GM13977 (cell line): ENCODE data around the gene BFSP2.

Source experiments
- DNase-seq: peaks from one replicate; pipeline ENCODE4 v3.0.0; 2012; ENCODE audit warnings: low spot score
- CTCF ChIP-seq: IDR thresholded peaks from 2 replicates; pipeline ENCODE4 v1.5.1; 2012; ENCODE audit warnings: mild to moderate bottlenecking, control low read depth; ENCODE audit not compliant: insufficient read depth; ENCODE audit errors: extremely low read depth, missing control alignments
- in situ Hi-C: fragments of 300-500 bp; cut with MboI; formaldehyde crosslinking; loops from one replicate; pipeline ENCODE4 v1.12.0; 2022; ENCODE audit warnings: low sequenced_read_pairs, low pct_unique_long_range_greater_than_20kb, mixed read lengths, inconsistent platforms; ENCODE audit not compliant: unreplicated experiment

BFSP2 gene

GRCh38 chr3:133380481-133381225 is 19.2 kb upstream of the BFSP2 start:
- DNase-seq: peak; percentile 7
- no peak for TF ChIP-seq CTCF
- in situ Hi-C loops: loop anchor here (25.0 kb wide), 2 partner anchors 343 to 643 kb away; partner anchors contain the start of gene TMEM108

- in situ Hi-C loops: loop anchor here (25.0 kb wide), 2 partner anchors 344 to 644 kb away; partner anchors contain the start of gene TMEM108
Measured at GRCh38 chr3:133381346-133382109, 18.3 kb upstream of the BFSP2 start.

DNA sequence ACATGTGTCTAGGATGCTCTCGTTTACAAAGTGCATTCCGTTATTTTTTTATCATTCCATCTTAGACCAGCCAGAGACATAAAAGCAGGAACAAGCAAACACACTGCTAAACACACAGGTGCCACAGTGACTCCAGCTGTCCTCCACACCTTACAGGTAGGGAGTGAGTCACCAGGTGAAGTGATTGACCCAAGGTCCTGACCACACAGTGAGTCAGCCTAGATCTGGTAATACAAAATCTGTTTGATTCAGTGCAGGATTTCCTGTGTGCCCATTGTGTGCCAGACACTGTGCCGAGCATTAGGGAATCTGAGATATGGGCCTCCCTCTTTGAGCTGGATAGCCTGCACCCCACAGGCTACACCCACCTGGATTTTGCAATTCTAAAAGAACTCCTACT is 16.7 kb upstream of the BFSP2 start:
- in situ Hi-C loops: loop anchor here (25.0 kb wide), 2 partner anchors 346 to 646 kb away; partner anchors contain the start of gene TMEM108
- no peak for TF ChIP-seq CTCF
- no peak for DNase-seq

More at GRCh38 chr3:133381346-133382109, 18.3 kb upstream of the BFSP2 start:
- no peak for TF ChIP-seq CTCF
- no peak for DNase-seq

DNA sequence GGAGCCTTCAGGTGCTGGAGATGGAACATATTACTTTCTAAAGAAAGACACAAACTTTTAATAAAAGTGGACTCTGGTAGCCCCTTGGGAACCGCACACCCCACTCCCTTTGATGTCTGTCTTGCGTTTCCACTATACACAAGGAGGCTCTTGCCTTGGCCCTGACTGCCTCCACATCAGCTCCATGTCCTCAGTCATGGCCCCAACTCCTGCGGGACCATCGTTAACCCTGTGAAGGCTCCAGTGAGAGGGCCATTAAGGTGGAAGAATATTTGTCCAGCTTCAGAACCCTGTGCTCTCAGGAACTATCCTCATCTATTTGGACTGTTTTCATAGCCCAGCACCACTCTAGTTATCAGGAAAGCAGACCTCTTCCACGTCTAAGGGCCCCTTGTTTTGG is 16.1 kb upstream of the BFSP2 start:
- in situ Hi-C loops: loop anchor here (25.0 kb wide), 2 partner anchors 346 to 646 kb away; partner anchors contain the start of gene TMEM108
- no peak for TF ChIP-seq CTCF
- DNase-seq: no peak

- DNase-seq: peak; percentile 69
- TF ChIP-seq CTCF: peak; percentile 57
- in situ Hi-C loops: loop anchor here (25.0 kb wide), 2 partner anchors 347 to 647 kb away; partner anchors contain the start of gene TMEM108
Measured at GRCh38 chr3:133384331-133385027, 15.4 kb upstream of the BFSP2 start.

DNA sequence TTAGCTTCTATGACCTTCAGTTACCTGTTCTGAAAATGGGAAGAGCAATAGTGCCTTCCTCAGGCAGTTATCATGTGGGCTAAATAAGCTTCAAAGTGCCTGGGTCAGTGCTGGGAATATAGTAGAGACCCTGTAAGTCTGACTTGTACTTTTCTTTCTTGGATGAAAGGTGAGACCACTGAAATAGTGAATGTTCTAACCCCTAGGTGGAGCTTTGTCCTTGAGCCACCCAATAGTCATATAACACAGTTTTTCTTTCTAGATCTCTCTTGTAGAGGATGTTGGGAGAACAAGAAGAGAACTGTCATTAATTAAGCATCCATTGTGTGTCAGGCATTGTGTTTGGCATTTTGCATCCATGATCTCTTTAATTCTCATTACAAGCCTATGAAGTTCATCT is 13.0 kb upstream of the BFSP2 start:
- no peak for TF ChIP-seq CTCF
- no peak for DNase-seq
- in situ Hi-C loops: loop anchor here (25.0 kb wide), 2 partner anchors 350 to 650 kb away; partner anchors contain the start of gene TMEM108
